K562 (cell line): Measurements from ENCODE around the gene SMYD2. TPM values are rescaled to one million over a fixed set of nuclear protein-coding genes. Genes with fewer than 3 reads are reported as not detected.

Experiments
- ATAC-seq: fragments of 200-7000 bp; cut with Tn5 transposase; 3 replicates; pipeline ENCODE4 v1.9.1; 2020; ENCODE audit warnings: moderate library complexity
- BruUV-seq: library from RNA; stranded (reverse); fragments of 400-500 nt; replicated peaks from 2 replicates; lab custom pipeline; 2021; lab: Mats Ljungman, UMichigan
- CTCF ChIA-PET: fragments of 300-600 bp; formaldehyde crosslinking; extraction: SDS; loops from one replicate; lab custom pipeline; 2021; ENCODE audit warnings: low intra/inter-chr PET ratio; lab: Yijun Ruan, JAX
- POLR2A ChIA-PET: fragments of 300-600, 350-650 bp; sonication (Branson Sonifier 250); formaldehyde crosslinking; extraction: SDS; loops from one replicate; lab custom pipeline; 2021; ENCODE audit warnings: antibody characterized with exemption, inconsistent platforms; lab: Yijun Ruan, JAX
- DNase-seq, 4 experiments: peaks; one replicate each; pipeline versions ENCODE4 v3.0.0 to v3.0.0-alpha.2; 2011 to 2018; ENCODE audit warnings: low spot score in 3 of 4, mixed read lengths in 3 of 4; ENCODE audit errors: extremely low read depth in 1 of 4
- FAIRE-seq: peaks from 2 replicates; lab custom pipeline; 2011; peaks lifted over from hg19 to GRCh38; lab: Jason Lieb, UNC
- H2AFZ ChIP-seq: 2 replicates; pipeline ENCODE4 v1.6.0; 2011; ENCODE audit warnings: low read depth, low read length, control low read depth, inconsistent platforms
- H3K27ac ChIP-seq: fragments of 200-600 bp; 3 replicates; pipeline ENCODE4 v1.8.0; 2011; ENCODE audit warnings: low read depth, mild to moderate bottlenecking, control low read depth, inconsistent platforms, low read length, moderate library complexity, mixed read lengths; ENCODE audit errors: extremely low read depth
- H3K27me3 ChIP-seq, 2 experiments: fragments of 300-600 bp in 1 of 2; 2 replicates in 1 of 2; 3 replicates in 1 of 2; pipeline versions ENCODE4 v1.6.0 to v1.8.0; 2011; ENCODE audit warnings: inconsistent platforms in 2 of 2, low read length in 2 of 2, mild to moderate bottlenecking in 1 of 2, mixed read lengths in 1 of 2, moderate library complexity in 1 of 2; ENCODE audit not compliant: control insufficient read depth in 2 of 2, insufficient read depth in 2 of 2
- H3K36me3 ChIP-seq: fragments of 300-600 bp; 3 replicates; pipeline ENCODE4 v1.8.0; 2011; ENCODE audit warnings: mild to moderate bottlenecking, low read length, inconsistent platforms; ENCODE audit not compliant: control insufficient read depth, insufficient read depth
- H3K4me1 ChIP-seq, 2 experiments: fragments of 200-600 bp in 1 of 2; replicated peaks in 1 of 2; 2 replicates in 1 of 2; 3 replicates in 1 of 2; pipeline versions ENCODE4 v1.5.1 to v1.8.0; 2011; ENCODE audit warnings: inconsistent platforms in 2 of 2, low read length in 2 of 2, mild to moderate bottlenecking in 1 of 2, mixed read lengths in 1 of 2, moderate library complexity in 1 of 2; ENCODE audit not compliant: control insufficient read depth in 2 of 2, insufficient read depth in 2 of 2
- H3K4me2 ChIP-seq: 2 replicates; pipeline ENCODE4 v1.6.1; 2011; ENCODE audit warnings: low read length, control low read depth, inconsistent platforms, mixed read lengths; ENCODE audit not compliant: insufficient read depth
- H3K4me3 ChIP-seq: fragments of 200-600 bp; sonication (generic), shearing (Covaris generic); 2 replicates; pipeline ENCODE4 v1.5.1; 2016; ENCODE audit warnings: control low read depth, inconsistent platforms
- H3K79me2 ChIP-seq: fragments of 200-600 bp; 3 replicates; pipeline ENCODE4 v1.8.0; 2011; ENCODE audit warnings: low read length, inconsistent platforms; ENCODE audit not compliant: control insufficient read depth, insufficient read depth
- H3K9ac ChIP-seq, 2 experiments: 2 replicates each; pipeline versions ENCODE4 v1.6.0 to v1.6.1; 2011; ENCODE audit warnings: low read depth in 2 of 2, low read length in 2 of 2, control low read depth in 1 of 2, inconsistent platforms in 1 of 2, mild to moderate bottlenecking in 1 of 2, mixed read lengths in 1 of 2; ENCODE audit not compliant: insufficient read depth in 1 of 2
- H3K9me1 ChIP-seq: one replicate; pipeline ENCODE4 v1.6.0; 2011; ENCODE audit warnings: inconsistent platforms, mild to moderate bottlenecking, low read length, moderate library complexity; ENCODE audit not compliant: control insufficient read depth, insufficient read depth
- H3K9me3 ChIP-seq: replicated peaks from 2 replicates; pipeline ENCODE4 v1.5.1; 2011; ENCODE audit warnings: low read depth, low read length, inconsistent platforms; ENCODE audit not compliant: control insufficient read depth, insufficient read depth
- H4K20me1 ChIP-seq: replicated peaks from 2 replicates; pipeline ENCODE4 v1.6.1; 2011; ENCODE audit warnings: low read length, inconsistent platforms, mixed read lengths; ENCODE audit not compliant: control insufficient read depth, insufficient read depth
- CBFA2T3 ChIP-seq: fragments of 450-650 bp; IDR thresholded peaks from 2 replicates; pipeline ENCODE4 v1.6.1; 2017
- GTF2B ChIP-seq: IDR thresholded peaks from 2 replicates; pipeline ENCODE4 v1.6.1; 2011; ENCODE audit not compliant: insufficient read length; ENCODE audit errors: extremely low read depth
- MTA2 ChIP-seq: fragments of 450-650 bp; IDR thresholded peaks from 2 replicates; pipeline ENCODE4 v1.6.1; 2016; ENCODE audit warnings: low read depth
- MTF1 ChIP-seq: fragments of 250-450 bp; sonication (Bioruptor Pico); IDR thresholded peaks from 2 replicates; pipeline ENCODE4 v1.9.0; 2021; ENCODE audit warnings: moderate library complexity, mild to moderate bottlenecking, inconsistent platforms, borderline replicate concordance
- NR2C2 ChIP-seq, 2 experiments: fragments of 200-800 bp in 1 of 2; sonication (Bioruptor generic) in 1 of 2; sonication (generic) in 1 of 2; formaldehyde crosslinking in 1 of 2; IDR thresholded peaks; 2 replicates each; pipeline versions ENCODE4 v1.6.1 to v1.8.0; 2016 to 2022; ENCODE audit warnings: mild to moderate bottlenecking in 1 of 2, missing compliant biosample characterization in 1 of 2, missing genetic modification characterization in 1 of 2, missing genetic modification reagents in 1 of 2
- PTBP1 ChIP-seq: fragments of 200-400 bp; formaldehyde crosslinking; IDR thresholded peaks from 2 replicates; pipeline ENCODE4 v1.6.1; 2017; ENCODE audit warnings: low read depth, low read length
- SAP30 ChIP-seq: fragments of 200-600 bp; sonication (generic); IDR thresholded peaks from 2 replicates; pipeline ENCODE4 v1.6.1; 2012; ENCODE audit warnings: borderline replicate concordance, low read depth, mild to moderate bottlenecking, moderate library complexity, low read length, control low read depth, inconsistent platforms; ENCODE audit not compliant: insufficient read depth, poor library complexity, severe bottlenecking
- ZNF175 ChIP-seq: fragments of 200-800 bp; sonication (Bioruptor generic); IDR thresholded peaks from 2 replicates; pipeline ENCODE4 v1.6.1; 2016; ENCODE audit warnings: low read depth, mild to moderate bottlenecking, missing genetic modification characterization, missing compliant biosample characterization
- WGBS: fragments of 100-300 bp; shearing (Covaris generic); methylation state at CpG from one replicate; pipeline ENCODE4 v1.1.6; 2016; ENCODE audit warnings: low coverage, mixed read lengths; ENCODE audit not compliant: insufficient coverage; ENCODE audit errors: missing lambda C conversion rate; 5-methylcytosine and 5-hydroxymethylcytosine counted together
- in situ Hi-C: fragments of 300-500 bp; cut with MboI; formaldehyde crosslinking; loops from 4 replicates; pipeline ENCODE4 v1.15.0; 2018; ENCODE audit warnings: inconsistent platforms, mixed read lengths
- intact Hi-C: fragments of 100-400 bp; cut with micrococcal nuclease; formaldehyde crosslinking; loops from 2 replicates; pipeline ENCODE4 v1.14.2; 2022
- polyA plus RNA-seq, 8 experiments: library from polyadenylated mRNA; depleted of rRNA in 4 of 8; stranded (reverse) in 5 of 8; unstranded in 3 of 8; fragments of >200 nt; fragmentation: Nextera tagmentation in 2 of 8; fragmentation: Illumina TruSeq in 1 of 8; extraction: Ambion mirVana in 2 of 8; extraction: Trizol in 1 of 8; gene quantifications; 2 replicates each; pipeline versions ENCODE4 v1.2.1 to v1.2.3, GENCODE V29; 2011 to 2014; ENCODE audit warnings: inconsistent platforms in 1 of 8, missing spikeins in 1 of 8
- total RNA-seq, 7 experiments: library from RNA; depleted of rRNA in 6 of 7; stranded (reverse); fragments of >200 nt in 6 of 7; fragmentation: Illumina TruSeq in 2 of 7; extraction: Trizol in 2 of 7; gene quantifications; 2 replicates each; pipeline versions ENCODE4 v1.2.1 to v1.2.3, GENCODE V29; 2011 to 2021; ENCODE audit warnings: low replicate concordance in 1 of 7
- TF ChIP-seq, protein P1 (sequence below): sonication (generic); formaldehyde crosslinking; IDR thresholded peaks from 2 replicates; pipeline ENCODE4 v1.4.0; 2020; ENCODE audit warnings: mild to moderate bottlenecking, missing genetic modification reagents
- TF ChIP-seq, protein P2 (sequence below): fragments of 450-650 bp; IDR thresholded peaks from 2 replicates; pipeline ENCODE4 v1.7.0; 2016; ENCODE audit warnings: borderline replicate concordance
- TF ChIP-seq, protein P3 (sequence below): IDR thresholded peaks from 2 replicates; pipeline ENCODE4 v1.6.1; 2014; ENCODE audit warnings: antibody characterized with exemption

SMYD2 gene
- total and polyA plus RNA-seq, 9 of the 15 experiments (the other 6 are each of a cell fraction or from before 2014, with no cell fraction given), result 13.8 to 81.3 (median 39.9) TPM

- ATAC-seq (no peak), DNase-seq (no peak), FAIRE-seq (no peak)
- H3K9me1 ChIP-seq, result no peaks in the 10 kb centered on the region
- TF ChIP-seq SAP30 (no peak), NR2C2 (CRISPR knock-in tag; IDR thresholded peaks at IDR 0.05) (no peak), NR2C2 (tag; IDR thresholded peaks at IDR 0.05) (no peak), MTA2 (no peak), ZNF175 (no peak), CBFA2T3 (no peak), MTF1 (no peak), PTBP1 (no peak), GTF2B (no peak)
- TF ChIP-seq, protein P1, sequence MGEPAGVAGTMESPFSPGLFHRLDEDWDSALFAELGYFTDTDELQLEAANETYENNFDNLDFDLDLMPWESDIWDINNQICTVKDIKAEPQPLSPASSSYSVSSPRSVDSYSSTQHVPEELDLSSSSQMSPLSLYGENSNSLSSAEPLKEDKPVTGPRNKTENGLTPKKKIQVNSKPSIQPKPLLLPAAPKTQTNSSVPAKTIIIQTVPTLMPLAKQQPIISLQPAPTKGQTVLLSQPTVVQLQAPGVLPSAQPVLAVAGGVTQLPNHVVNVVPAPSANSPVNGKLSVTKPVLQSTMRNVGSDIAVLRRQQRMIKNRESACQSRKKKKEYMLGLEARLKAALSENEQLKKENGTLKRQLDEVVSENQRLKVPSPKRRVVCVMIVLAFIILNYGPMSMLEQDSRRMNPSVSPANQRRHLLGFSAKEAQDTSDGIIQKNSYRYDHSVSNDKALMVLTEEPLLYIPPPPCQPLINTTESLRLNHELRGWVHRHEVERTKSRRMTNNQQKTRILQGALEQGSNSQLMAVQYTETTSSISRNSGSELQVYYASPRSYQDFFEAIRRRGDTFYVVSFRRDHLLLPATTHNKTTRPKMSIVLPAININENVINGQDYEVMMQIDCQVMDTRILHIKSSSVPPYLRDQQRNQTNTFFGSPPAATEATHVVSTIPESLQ (CRISPR knock-in tag), result no peak
- TF ChIP-seq, protein P2, sequence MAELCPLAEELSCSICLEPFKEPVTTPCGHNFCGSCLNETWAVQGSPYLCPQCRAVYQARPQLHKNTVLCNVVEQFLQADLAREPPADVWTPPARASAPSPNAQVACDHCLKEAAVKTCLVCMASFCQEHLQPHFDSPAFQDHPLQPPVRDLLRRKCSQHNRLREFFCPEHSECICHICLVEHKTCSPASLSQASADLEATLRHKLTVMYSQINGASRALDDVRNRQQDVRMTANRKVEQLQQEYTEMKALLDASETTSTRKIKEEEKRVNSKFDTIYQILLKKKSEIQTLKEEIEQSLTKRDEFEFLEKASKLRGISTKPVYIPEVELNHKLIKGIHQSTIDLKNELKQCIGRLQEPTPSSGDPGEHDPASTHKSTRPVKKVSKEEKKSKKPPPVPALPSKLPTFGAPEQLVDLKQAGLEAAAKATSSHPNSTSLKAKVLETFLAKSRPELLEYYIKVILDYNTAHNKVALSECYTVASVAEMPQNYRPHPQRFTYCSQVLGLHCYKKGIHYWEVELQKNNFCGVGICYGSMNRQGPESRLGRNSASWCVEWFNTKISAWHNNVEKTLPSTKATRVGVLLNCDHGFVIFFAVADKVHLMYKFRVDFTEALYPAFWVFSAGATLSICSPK, result no peak
- TF ChIP-seq, protein P3, sequence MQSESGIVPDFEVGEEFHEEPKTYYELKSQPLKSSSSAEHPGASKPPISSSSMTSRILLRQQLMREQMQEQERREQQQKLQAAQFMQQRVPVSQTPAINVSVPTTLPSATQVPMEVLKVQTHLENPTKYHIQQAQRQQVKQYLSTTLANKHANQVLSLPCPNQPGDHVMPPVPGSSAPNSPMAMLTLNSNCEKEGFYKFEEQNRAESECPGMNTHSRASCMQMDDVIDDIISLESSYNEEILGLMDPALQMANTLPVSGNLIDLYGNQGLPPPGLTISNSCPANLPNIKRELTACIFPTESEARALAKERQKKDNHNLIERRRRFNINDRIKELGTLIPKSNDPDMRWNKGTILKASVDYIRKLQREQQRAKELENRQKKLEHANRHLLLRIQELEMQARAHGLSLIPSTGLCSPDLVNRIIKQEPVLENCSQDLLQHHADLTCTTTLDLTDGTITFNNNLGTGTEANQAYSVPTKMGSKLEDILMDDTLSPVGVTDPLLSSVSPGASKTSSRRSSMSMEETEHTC, result no peak
- H3K4me1 ChIP-seq, result no peaks in the 10 kb centered on the region; a peak in 3 of 5 replicates
- H3K9me3 ChIP-seq, result no peaks in the 10 kb centered on the region
- H2AFZ ChIP-seq, result no peak overlapping the region
- H3K27me3 ChIP-seq, result no peaks in the 10 kb centered on the region
- no peak overlapping the region for H3K4me2 ChIP-seq
- intact Hi-C loops (no loop called here), in situ Hi-C loops (no loop called here)
- no peaks in the 10 kb centered on the region for H4K20me1 ChIP-seq
- H3K36me3 ChIP-seq, result peaks cover 41% of the 10 kb centered on the region; the same call in 2 of the 3 replicates
- no peak overlapping the region for H3K27ac ChIP-seq
- POLR2A ChIA-PET, result interaction anchor here (0.6 kb wide), 1 partner anchor 60 kb away, joined by 3 read pairs; no protein-coding TSS in a partner anchor
- no peak overlapping the region for H3K4me3 ChIP-seq
- no peak overlapping the region for H3K9ac ChIP-seq
- WGBS, result 85% methylated on average over 5 of the region's 5 CpGs
- CTCF ChIA-PET, result no interaction called here
- BruUV-seq, result no TSS peak
- H3K79me2 ChIP-seq, result no peaks in the 10 kb centered on the region
Measured at GRCh38 chr1:214321705-214322453, 40.9 kb downstream of the SMYD2 start.
